Upper lobe of right lung (tissue), 1 donor: ENCODE data around the gene CREM. TPM values are rescaled to one million over a fixed set of nuclear protein-coding genes. Genes with fewer than 3 reads are reported as not detected.

ENCODE experiments used
- ATAC-seq: fragments of 200-7000 bp; cut with Tn5 transposase; one replicate; pipeline ENCODE4 v1.9.1; 2020; ENCODE audit warnings: mild to moderate bottlenecking, moderate library complexity
- DNase-seq: peaks from one replicate; pipeline ENCODE4 v3.0.0-alpha.2; 2020
- H3K27ac ChIP-seq: fragments of 200-600 bp; one replicate; pipeline ENCODE4 v1.8.0; 2022
- H3K27me3 ChIP-seq: fragments of 200-600 bp; one replicate; pipeline ENCODE4 v1.8.0; 2022; ENCODE audit warnings: mild to moderate bottlenecking
- H3K36me3 ChIP-seq: fragments of 200-600 bp; one replicate; pipeline ENCODE4 v1.8.0; 2022
- H3K4me1 ChIP-seq: fragments of 200-600 bp; one replicate; pipeline ENCODE4 v1.8.0; 2022
- H3K4me3 ChIP-seq: fragments of 200-600 bp; one replicate; pipeline ENCODE4 v1.8.0; 2022; ENCODE audit warnings: mild to moderate bottlenecking
- H3K9me3 ChIP-seq: fragments of 200-600 bp; one replicate; pipeline ENCODE4 v1.8.0; 2022
- CTCF ChIP-seq: fragments of 200-600 bp; IDR thresholded peaks from one replicate; pipeline ENCODE4 v1.8.0; 2022; ENCODE audit warnings: antibody characterized with exemption
- intact Hi-C: fragments of 100-400 bp; cut with DNase I; formaldehyde crosslinking; loops from one replicate; pipeline ENCODE4 v1.11.0; 2022
- total RNA-seq: library from RNA; stranded (reverse); fragmentation: NEBNext Ultra II Directional; extraction: Animal tissue kit (Norgen Biotek cat#: 25700); gene quantifications from one replicate; pipeline ENCODE4 v1.2.1, GENCODE V29; 2021
- donor health status: DM: no; HTN: yes; CAD: no; lungs with severe emphysema.

The CREM gene
- total RNA-seq, 1 donor from 2014 or later = 24.3 TPM

GRCh38 chr10:35188954-35189353, 62.3 kb downstream of the CREM start:
- intact Hi-C loops = no loop called here
- no peak for DNase-seq

GRCh38 chr10:35191523-35191922, 64.9 kb downstream of the CREM start:
- H3K27ac ChIP-seq = peak overlapping the region; percentile 63
- H3K9me3 ChIP-seq = no peaks in the 10 kb centered on the region
- ATAC-seq (peak; percentile 75), DNase-seq (no peak)
- TF ChIP-seq CTCF = no peak
- H3K4me1 ChIP-seq = peaks cover 4% of the 10 kb centered on the region
- no peaks in the 10 kb centered on the region for H3K27me3 ChIP-seq
- intact Hi-C loops = no loop called here
- H3K36me3 ChIP-seq = no peaks in the 10 kb centered on the region
- H3K4me3 ChIP-seq = no peak overlapping the region

More at GRCh38 chr10:35188954-35189353, 62.3 kb downstream of the CREM start:
- no peak overlapping the region for H3K4me3 ChIP-seq
- no peaks in the 10 kb centered on the region for H3K9me3 ChIP-seq
- no peak for ATAC-seq
- no peaks in the 10 kb centered on the region for H3K27me3 ChIP-seq
- H3K4me1 ChIP-seq = no peaks in the 10 kb centered on the region
- no peak for TF ChIP-seq CTCF
- H3K36me3 ChIP-seq = no peaks in the 10 kb centered on the region
- H3K27ac ChIP-seq = no peak overlapping the region

GRCh38 chr10:35192645-35193249, 66.1 kb downstream of the CREM start:
- intact Hi-C loops = no loop called here
- no peaks in the 10 kb centered on the region for H3K9me3 ChIP-seq
- ATAC-seq (no peak), DNase-seq (no peak)
- peak overlapping the region; percentile 63 for H3K27ac ChIP-seq
- no peaks in the 10 kb centered on the region for H3K27me3 ChIP-seq
- H3K4me1 ChIP-seq = peaks cover 4% of the 10 kb centered on the region
- no peak for TF ChIP-seq CTCF
- no peaks in the 10 kb centered on the region for H3K36me3 ChIP-seq
- H3K4me3 ChIP-seq = no peak overlapping the region

- no peak overlapping the region for H3K4me3 ChIP-seq
- TF ChIP-seq CTCF = no peak
- ATAC-seq (no peak), DNase-seq (no peak)
- no peaks in the 10 kb centered on the region for H3K36me3 ChIP-seq
- peaks cover 4% of the 10 kb centered on the region for H3K4me1 ChIP-seq
- peak overlapping the region; percentile 89 for H3K27ac ChIP-seq
- intact Hi-C loops = no loop called here
- H3K9me3 ChIP-seq = no peaks in the 10 kb centered on the region
- no peaks in the 10 kb centered on the region for H3K27me3 ChIP-seq
These were observed 67.8 kb downstream of the CREM start for GRCh38 chr10:35194471-35194870.

GRCh38 chr10:35194906-35195305, 68.3 kb downstream of the CREM start:
- Histone ChIP-seq H3K27ac (peak overlapping the region; percentile 89), H3K4me1 (peaks cover 4% of the 10 kb centered on the region), H3K36me3 (no peaks in the 10 kb centered on the region), H3K27me3 (no peaks in the 10 kb centered on the region), H3K9me3 (no peaks in the 10 kb centered on the region), H3K4me3 (peak overlapping the region; percentile 55)
- TF ChIP-seq CTCF = no peak
- no peak for DNase-seq
- intact Hi-C loops = no loop called here
- ATAC-seq = no peak
